Mesothelial cell of epicardium (in vitro differentiated cells): Measurements from ENCODE around the gene C2orf68. TPM values are rescaled to one million over a fixed set of nuclear protein-coding genes. Genes with fewer than 3 reads are reported as not detected.
A peak's percentile ranks its signal among the peaks of the same experiment; 100 is the strongest.

Experiments
- DNase-seq, 2 experiments: peaks; one replicate each; pipeline ENCODE4 v3.0.0; 2021; ENCODE audit warnings: low spot score in 2 of 2; ENCODE audit not compliant: unreplicated experiment in 2 of 2
- H3K27ac Mint-ChIP-seq: 2 replicates; pipeline ENCODE4 v1.8.0; 2021; ENCODE audit warnings: mixed read lengths
- H3K27me3 Mint-ChIP-seq: 2 replicates; pipeline ENCODE4 v1.8.0; 2021; ENCODE audit warnings: low read depth, mixed read lengths
- H3K36me3 Mint-ChIP-seq: 2 replicates; pipeline ENCODE4 v1.8.0; 2021; ENCODE audit warnings: mixed read lengths
- H3K4me1 Mint-ChIP-seq: 2 replicates; pipeline ENCODE4 v1.8.0; 2021; ENCODE audit warnings: mixed read lengths
- H3K4me3 Mint-ChIP-seq: 2 replicates; pipeline ENCODE4 v1.8.0; 2021; ENCODE audit warnings: mild to moderate bottlenecking, moderate library complexity, mixed read lengths
- H3K9me3 Mint-ChIP-seq: 2 replicates; pipeline ENCODE4 v1.8.0; 2021; ENCODE audit warnings: mixed read lengths
- total RNA-seq: library from RNA; stranded (reverse); gene quantifications from 3 replicates; pipeline ENCODE4 v1.2.1, GENCODE V29; 2021
- TF ChIP-seq, protein P1 (sequence below): fragments of 200-600 bp; sonication (generic); IDR thresholded peaks from one replicate; pipeline ENCODE4 v1.5.0; 2021; ENCODE audit warnings: antibody characterized with exemption; ENCODE audit not compliant: unreplicated experiment

Gene C2orf68
- total RNA-seq, 1 donor from 2014 or later, result 74.6 TPM

DNA sequence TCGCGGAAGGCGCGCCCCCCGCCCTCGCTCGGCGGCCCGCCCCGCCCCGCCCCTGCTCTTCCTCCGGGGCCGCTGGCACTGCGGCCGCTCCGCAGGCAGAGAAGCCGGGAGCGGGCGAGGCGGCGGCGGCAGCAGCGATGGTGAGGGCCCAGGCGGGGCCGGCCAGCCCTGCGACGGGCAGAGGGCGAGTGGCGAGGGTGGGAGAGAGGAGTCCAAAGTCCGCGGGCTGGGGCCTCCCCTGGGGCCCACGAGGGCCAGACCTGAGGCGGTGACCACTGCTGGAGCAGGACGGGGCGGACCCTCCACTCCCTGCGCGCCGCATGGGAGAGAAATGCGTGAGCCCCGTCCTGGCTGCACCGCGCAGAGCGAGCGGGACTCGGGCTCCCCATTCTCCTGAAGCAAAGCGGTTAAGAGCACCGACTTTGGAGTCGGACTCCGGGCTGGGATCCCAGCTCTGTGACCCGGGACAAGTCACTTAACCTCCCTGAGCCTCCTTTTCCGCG, 27.5 kb downstream of the C2orf68 start, which contains the start of gene VAMP5:
VAMP5 (plus strand) TSS at position 78 of the 503 bp plus-strand sequence; CDS start at position 138, 60 bp downstream.
- H3K9me3 Mint-ChIP-seq, result no peaks in the 10 kb centered on the region
- no peak for DNase-seq
- H3K4me1 Mint-ChIP-seq, result peaks cover 10% of the 10 kb centered on the region
- no peaks in the 10 kb centered on the region for H3K27me3 Mint-ChIP-seq
- peaks cover 7% of the 10 kb centered on the region for H3K36me3 Mint-ChIP-seq
- TF ChIP-seq, protein P1, sequence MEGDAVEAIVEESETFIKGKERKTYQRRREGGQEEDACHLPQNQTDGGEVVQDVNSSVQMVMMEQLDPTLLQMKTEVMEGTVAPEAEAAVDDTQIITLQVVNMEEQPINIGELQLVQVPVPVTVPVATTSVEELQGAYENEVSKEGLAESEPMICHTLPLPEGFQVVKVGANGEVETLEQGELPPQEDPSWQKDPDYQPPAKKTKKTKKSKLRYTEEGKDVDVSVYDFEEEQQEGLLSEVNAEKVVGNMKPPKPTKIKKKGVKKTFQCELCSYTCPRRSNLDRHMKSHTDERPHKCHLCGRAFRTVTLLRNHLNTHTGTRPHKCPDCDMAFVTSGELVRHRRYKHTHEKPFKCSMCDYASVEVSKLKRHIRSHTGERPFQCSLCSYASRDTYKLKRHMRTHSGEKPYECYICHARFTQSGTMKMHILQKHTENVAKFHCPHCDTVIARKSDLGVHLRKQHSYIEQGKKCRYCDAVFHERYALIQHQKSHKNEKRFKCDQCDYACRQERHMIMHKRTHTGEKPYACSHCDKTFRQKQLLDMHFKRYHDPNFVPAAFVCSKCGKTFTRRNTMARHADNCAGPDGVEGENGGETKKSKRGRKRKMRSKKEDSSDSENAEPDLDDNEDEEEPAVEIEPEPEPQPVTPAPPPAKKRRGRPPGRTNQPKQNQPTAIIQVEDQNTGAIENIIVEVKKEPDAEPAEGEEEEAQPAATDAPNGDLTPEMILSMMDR, result no peak
- H3K27ac Mint-ChIP-seq, result no peak within 1 kb of the TSS
- H3K4me3 Mint-ChIP-seq, result no peak within 1 kb of the TSS

DNA sequence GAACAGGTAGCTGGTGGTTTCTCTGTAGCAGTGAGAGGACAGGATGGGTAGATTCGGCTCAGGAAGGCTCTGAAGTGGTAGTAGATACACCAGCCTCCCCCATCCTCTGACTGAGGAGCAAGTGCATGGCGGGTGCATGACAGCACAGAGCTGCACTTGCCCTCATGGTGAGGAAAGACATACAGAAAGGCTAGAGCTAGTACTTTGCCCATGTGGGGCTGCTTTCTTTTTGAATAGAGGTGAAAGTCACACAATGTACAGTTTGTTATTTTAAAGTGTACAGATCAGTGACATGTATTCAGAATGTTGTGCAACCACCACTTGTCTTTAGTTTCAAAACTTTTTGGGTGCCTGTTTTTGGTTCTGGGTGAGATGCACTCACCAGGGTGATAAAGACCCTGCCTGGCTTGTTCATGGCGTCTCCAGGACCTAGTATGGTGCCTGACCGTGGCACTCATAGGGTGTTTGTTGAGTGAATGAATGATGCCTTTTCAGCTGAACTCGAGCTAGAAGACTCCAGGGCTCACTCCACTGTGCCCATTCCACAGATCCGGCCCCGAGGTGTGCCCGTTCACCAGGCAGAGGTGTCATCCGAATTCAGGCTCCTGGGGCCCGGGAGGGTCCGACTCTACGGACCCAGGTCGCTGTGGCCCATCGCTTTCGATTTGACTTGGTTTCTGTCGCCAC, 28.1 kb downstream of the C2orf68 start:
- TF ChIP-seq, protein P1, result no peak
- Mint-ChIP-seq H3K27me3 (no peaks in the 10 kb centered on the region), H3K4me1 (peaks cover 16% of the 10 kb centered on the region), H3K9me3 (no peaks in the 10 kb centered on the region), H3K36me3 (peaks cover 7% of the 10 kb centered on the region), H3K4me3 (no peak overlapping the region), H3K27ac (no peak overlapping the region)
- DNase-seq, result no peak

DNA sequence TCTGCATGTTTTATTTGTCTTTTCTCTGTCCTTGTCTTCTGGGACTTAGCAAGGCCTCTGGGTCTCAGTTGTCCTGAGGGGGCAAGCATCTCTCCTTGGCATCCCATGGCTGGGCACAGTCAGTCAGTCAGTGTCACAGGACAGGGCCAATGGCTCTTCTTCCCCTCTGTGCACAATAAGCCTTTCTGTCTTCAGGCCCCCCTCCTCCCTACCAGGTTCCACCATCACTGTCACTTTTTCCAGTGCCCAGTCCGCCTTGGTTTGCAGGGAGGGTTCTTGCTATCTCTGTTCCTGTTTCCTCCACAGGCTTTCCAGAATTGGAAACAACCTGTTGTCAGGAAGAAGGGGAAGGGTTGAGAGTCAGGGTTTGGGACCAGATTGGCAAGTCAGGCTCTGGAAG, 29.4 kb downstream of the C2orf68 start:
- no peak for DNase-seq
- Mint-ChIP-seq H3K4me3 (no peak overlapping the region), H3K27me3 (no peaks in the 10 kb centered on the region), H3K4me1 (peaks cover 29% of the 10 kb centered on the region), H3K9me3 (no peaks in the 10 kb centered on the region), H3K36me3 (peaks cover 7% of the 10 kb centered on the region), H3K27ac (no peak overlapping the region)
- TF ChIP-seq, protein P1, result no peak

DNA sequence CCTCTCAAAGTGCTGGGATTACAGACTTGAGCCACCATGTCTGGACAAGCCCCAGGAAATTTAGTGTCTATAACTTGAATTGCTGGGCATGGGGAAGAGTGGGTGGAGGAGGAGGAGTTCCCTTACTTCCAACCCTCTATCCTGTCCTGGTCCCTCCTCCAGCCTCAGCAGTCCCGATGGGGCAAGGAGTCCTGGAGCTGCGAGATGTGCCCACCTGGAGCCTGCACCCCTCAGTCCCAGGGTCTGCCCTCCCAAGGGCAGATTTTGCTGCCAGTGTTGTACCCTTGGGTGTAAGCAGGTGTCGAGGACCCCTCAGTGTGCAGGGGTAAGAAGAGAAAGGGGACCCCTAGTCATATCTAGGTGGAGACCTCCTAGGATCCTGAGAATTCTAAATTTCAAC, 31.7 kb downstream of the C2orf68 start:
- H3K36me3 Mint-ChIP-seq, result peaks cover 7% of the 10 kb centered on the region
- H3K4me1 Mint-ChIP-seq, result peaks cover 43% of the 10 kb centered on the region
- H3K4me3 Mint-ChIP-seq, result no peak overlapping the region
- no peaks in the 10 kb centered on the region for H3K9me3 Mint-ChIP-seq
- H3K27me3 Mint-ChIP-seq, result no peaks in the 10 kb centered on the region
- DNase-seq, result no peak
- TF ChIP-seq, protein P1, result no peak
- peak overlapping the region; percentile 39 for H3K27ac Mint-ChIP-seq

DNA sequence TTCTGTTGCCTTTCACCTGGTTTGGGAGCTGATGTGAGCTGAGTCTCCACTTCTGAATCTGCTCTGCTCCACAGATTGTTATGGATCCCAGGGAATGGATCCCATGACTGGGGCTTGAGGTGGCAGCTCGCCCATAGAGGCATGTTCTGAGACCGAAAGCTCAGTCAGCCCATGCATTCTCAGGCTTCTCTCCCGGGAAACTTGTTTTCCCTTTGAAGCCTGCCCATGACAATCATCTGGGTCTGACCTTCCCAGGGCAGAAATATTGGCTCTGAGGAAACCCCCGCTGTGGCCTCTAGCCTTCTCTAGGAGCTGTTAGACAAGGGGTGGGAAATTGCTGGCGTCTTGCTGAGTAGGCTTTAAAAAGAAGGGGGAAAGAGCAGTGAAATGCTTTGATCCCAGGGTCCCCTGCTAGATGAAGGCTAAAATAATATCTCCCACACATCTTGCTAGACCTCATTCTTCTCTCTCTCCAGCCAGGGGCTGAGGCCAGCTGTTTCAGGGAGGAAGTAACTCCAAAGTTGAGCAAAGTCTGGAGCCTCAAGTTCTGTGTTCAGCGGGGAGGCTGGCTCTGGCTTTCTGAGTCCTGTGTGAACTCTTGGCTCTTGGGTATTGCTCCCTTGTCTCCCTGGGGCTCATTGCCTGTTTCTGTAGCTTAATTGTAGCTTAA, 32.5 kb downstream of the C2orf68 start:
- Mint-ChIP-seq H3K4me3 (peak overlapping the region; percentile 79), H3K27ac (peak overlapping the region; percentile 96), H3K27me3 (no peaks in the 10 kb centered on the region), H3K4me1 (peaks cover 42% of the 10 kb centered on the region), H3K36me3 (peaks cover 7% of the 10 kb centered on the region), H3K9me3 (no peaks in the 10 kb centered on the region)
- no peak for DNase-seq
- TF ChIP-seq, protein P1, result no peak
